ENCODE results near the gene FGF1. TPM values are rescaled to one million over a fixed set of nuclear protein-coding genes. Genes with fewer than 3 reads are reported as not detected.

The FGF1 gene
- total RNA-seq, 4 donors from 2014 or later: 1.7 to 4.0 (median 2.9) TPM

DNA sequence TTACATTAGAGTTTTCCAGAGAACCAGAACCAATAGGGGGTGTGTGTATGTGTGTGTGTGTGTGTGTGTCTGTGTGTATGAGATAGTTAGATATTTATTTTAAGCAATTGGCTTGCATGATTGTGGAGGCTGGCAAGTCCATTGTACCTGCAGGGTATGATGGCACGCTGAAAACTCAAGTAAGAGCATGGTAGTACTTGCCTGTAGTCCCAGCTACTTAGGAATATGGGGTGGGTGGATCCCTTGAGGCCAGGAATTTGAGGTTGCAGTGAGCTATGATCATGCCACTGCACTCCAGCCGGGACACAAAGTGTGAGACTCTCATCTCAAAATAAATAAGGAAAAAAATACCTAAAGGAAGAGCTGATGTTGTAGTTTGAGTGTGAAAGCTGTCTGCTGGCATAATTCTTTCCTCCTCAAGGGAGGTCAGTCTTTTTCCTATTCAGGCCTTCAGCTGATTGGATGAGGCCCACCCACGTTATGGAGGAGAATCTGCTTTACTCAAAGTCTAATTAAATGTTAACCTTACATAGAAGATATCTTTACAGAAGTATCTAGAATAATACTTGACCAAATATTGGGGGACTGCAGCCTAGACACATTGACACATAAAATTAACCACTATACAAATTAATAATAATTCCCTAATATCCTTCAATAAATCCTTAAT is 107.6 kb downstream of the FGF1 start:
- DNase-seq (ENCODE audit: extremely low spot score): no peak
- Histone ChIP-seq H3K27ac (replicated peaks in 1 of 4) (no peak overlapping the region), H3K4me3 (no peak overlapping the region), H3K4me1 (peaks cover 0 to 5% (median 2%) of the 10 kb centered on the region in 4 donors), H3K9me3 (no peaks in the 10 kb centered on the region), H3K36me3 (no peaks in the 10 kb centered on the region), H3K27me3 (no peaks in the 10 kb centered on the region)
- intact Hi-C loops (cut with DNase I): no loop called here
- 84% methylated on average over 3 of the region's 3 CpGs for WGBS
- TF ChIP-seq POLR2A (IDR thresholded peaks at IDR 0.05; ENCODE audit: low read depth) (no peak), POLR2AphosphoS5 (IDR thresholded peaks at IDR 0.05) (no peak), EP300 (IDR thresholded peaks at IDR 0.05) (no peak)
- TF ChIP-seq, protein P1, sequence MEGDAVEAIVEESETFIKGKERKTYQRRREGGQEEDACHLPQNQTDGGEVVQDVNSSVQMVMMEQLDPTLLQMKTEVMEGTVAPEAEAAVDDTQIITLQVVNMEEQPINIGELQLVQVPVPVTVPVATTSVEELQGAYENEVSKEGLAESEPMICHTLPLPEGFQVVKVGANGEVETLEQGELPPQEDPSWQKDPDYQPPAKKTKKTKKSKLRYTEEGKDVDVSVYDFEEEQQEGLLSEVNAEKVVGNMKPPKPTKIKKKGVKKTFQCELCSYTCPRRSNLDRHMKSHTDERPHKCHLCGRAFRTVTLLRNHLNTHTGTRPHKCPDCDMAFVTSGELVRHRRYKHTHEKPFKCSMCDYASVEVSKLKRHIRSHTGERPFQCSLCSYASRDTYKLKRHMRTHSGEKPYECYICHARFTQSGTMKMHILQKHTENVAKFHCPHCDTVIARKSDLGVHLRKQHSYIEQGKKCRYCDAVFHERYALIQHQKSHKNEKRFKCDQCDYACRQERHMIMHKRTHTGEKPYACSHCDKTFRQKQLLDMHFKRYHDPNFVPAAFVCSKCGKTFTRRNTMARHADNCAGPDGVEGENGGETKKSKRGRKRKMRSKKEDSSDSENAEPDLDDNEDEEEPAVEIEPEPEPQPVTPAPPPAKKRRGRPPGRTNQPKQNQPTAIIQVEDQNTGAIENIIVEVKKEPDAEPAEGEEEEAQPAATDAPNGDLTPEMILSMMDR (IDR thresholded peaks at IDR 0.05): no peak

DNA sequence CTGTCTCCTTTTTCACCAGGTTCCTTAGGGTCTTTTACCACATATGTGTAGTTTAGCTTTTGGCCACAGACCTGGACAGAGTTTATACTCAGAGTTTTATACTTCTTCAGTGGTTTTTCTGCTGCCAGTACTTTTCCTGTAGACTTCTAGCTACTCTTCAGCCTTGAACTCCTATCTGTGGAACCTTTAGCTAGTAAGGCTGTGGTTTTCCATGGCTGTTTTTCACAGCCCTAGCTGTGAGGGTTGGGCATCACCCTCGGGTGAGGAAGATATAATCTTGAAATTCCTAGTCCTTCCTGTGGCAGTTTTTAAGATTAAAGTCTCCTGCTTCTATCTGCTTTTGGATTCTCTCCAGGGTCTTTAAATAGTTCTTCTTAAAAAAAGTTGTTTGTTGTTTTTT is 109.1 kb downstream of the FGF1 start:
- WGBS: 38% methylated on average over 1 of the region's 1 CpG
- intact Hi-C loops (cut with DNase I): no loop called here
- Histone ChIP-seq H3K4me3 (no peak overlapping the region), H3K27me3 (no peaks in the 10 kb centered on the region), H3K4me1 (peaks cover 0 to 8% (median 2%) of the 10 kb centered on the region in 4 donors), H3K27ac (replicated peaks in 1 of 4) (no peak overlapping the region), H3K9me3 (no peaks in the 10 kb centered on the region), H3K36me3 (no peaks in the 10 kb centered on the region)
- TF ChIP-seq, protein P1 (IDR thresholded peaks at IDR 0.05): no peak
- TF ChIP-seq POLR2AphosphoS5 (IDR thresholded peaks at IDR 0.05): no peak
- TF ChIP-seq POLR2A (IDR thresholded peaks at IDR 0.05; ENCODE audit: low read depth): no peak
- no peak for TF ChIP-seq EP300 (IDR thresholded peaks at IDR 0.05)
- DNase-seq (ENCODE audit: extremely low spot score): no peak

GRCh38 chr5:142576303-142576702 is 109.6 kb downstream of the FGF1 start:
- Histone ChIP-seq H3K4me1 (peaks cover 0 to 8% (median 2%) of the 10 kb centered on the region in 4 donors), H3K27me3 (no peaks in the 10 kb centered on the region), H3K4me3 (no peak overlapping the region), H3K36me3 (no peaks in the 10 kb centered on the region), H3K9me3 (no peaks in the 10 kb centered on the region), H3K27ac (replicated peaks in 1 of 4) (no peak overlapping the region)
- intact Hi-C loops (cut with DNase I): no loop called here
- WGBS: 89% methylated on average over 1 of the region's 1 CpG
- TF ChIP-seq EP300 (IDR thresholded peaks at IDR 0.05) (no peak), POLR2AphosphoS5 (IDR thresholded peaks at IDR 0.05) (no peak), POLR2A (IDR thresholded peaks at IDR 0.05; ENCODE audit: low read depth) (no peak)
- TF ChIP-seq, protein P1 (IDR thresholded peaks at IDR 0.05): no peak
- DNase-seq (ENCODE audit: extremely low spot score): no peak

GRCh38 chr5:142572006-142572405 is 113.9 kb downstream of the FGF1 start:
- intact Hi-C loops (cut with DNase I): no loop called here
- H3K36me3 ChIP-seq: no peaks in the 10 kb centered on the region
- TF ChIP-seq, protein P1 (IDR thresholded peaks at IDR 0.05): no peak
- TF ChIP-seq POLR2A (IDR thresholded peaks at IDR 0.05; ENCODE audit: low read depth) (no peak), EP300 (IDR thresholded peaks at IDR 0.05) (no peak), POLR2AphosphoS5 (IDR thresholded peaks at IDR 0.05) (no peak)
- H3K27ac ChIP-seq (replicated peaks in 1 of 4): no peak overlapping the region
- no peaks in the 10 kb centered on the region for H3K9me3 ChIP-seq
- no peaks in the 10 kb centered on the region for H3K27me3 ChIP-seq
- DNase-seq (ENCODE audit: extremely low spot score): no peak
- H3K4me3 ChIP-seq: no peak overlapping the region
- peaks cover 7 to 30% (median 24%) of the 10 kb centered on the region in 4 donors for H3K4me1 ChIP-seq
- 95% methylated on average over 4 of the region's 4 CpGs for WGBS

- intact Hi-C loops (cut with DNase I): no loop called here
- no peak for DNase-seq (ENCODE audit: extremely low spot score)
Measured at GRCh38 chr5:142571371-142571770, 114.5 kb downstream of the FGF1 start.

More at GRCh38 chr5:142571371-142571770, 114.5 kb downstream of the FGF1 start:
- no peak for TF ChIP-seq POLR2A (IDR thresholded peaks at IDR 0.05; ENCODE audit: low read depth)
- TF ChIP-seq EP300 (IDR thresholded peaks at IDR 0.05): no peak
- no peak for TF ChIP-seq POLR2AphosphoS5 (IDR thresholded peaks at IDR 0.05)
- TF ChIP-seq, protein P1 (IDR thresholded peaks at IDR 0.05): no peak
- H3K9me3 ChIP-seq: no peaks in the 10 kb centered on the region
- H3K36me3 ChIP-seq: no peaks in the 10 kb centered on the region
- no peak overlapping the region for H3K4me3 ChIP-seq
- WGBS: 94% methylated on average over 5 of the region's 5 CpGs
- H3K4me1 ChIP-seq: peaks cover 7 to 30% (median 24%) of the 10 kb centered on the region in 4 donors
- no peaks in the 10 kb centered on the region for H3K27me3 ChIP-seq
- H3K27ac ChIP-seq (replicated peaks in 1 of 4): no peak overlapping the region

Data from esophagus muscularis mucosa (tissue), 4 donors.